MM.1S (cell line): ENCODE data around the gene WWTR1.
A peak's percentile ranks its signal among the peaks of the same experiment; 100 is the strongest.

Experiments used
- DNase-seq: peaks from one replicate; pipeline ENCODE4 v3.0.0-alpha.2; 2015
- H2AFZ ChIP-seq: fragments of 300-600 bp; sonication (generic); 2 replicates; pipeline ENCODE4 v1.6.0; 2016; ENCODE audit warnings: antibody characterized with exemption, low read length
- H3F3A ChIP-seq: fragments of 300-600 bp; sonication (generic); 2 replicates; pipeline ENCODE4 v1.6.1; 2016; ENCODE audit warnings: mild to moderate bottlenecking, antibody characterized with exemption, low read length, moderate library complexity, mixed read lengths; ENCODE audit not compliant: insufficient read depth
- H3K27ac ChIP-seq: fragments of 300-600 bp; sonication (generic); 2 replicates; pipeline ENCODE4 v1.5.1; 2016; ENCODE audit warnings: mild to moderate bottlenecking, low read length
- H3K27me3 ChIP-seq: fragments of 300-600 bp; sonication (generic); replicated peaks from 2 replicates; pipeline ENCODE4 v1.6.0; 2016; ENCODE audit warnings: low read length; ENCODE audit not compliant: insufficient read depth
- H3K36me3 ChIP-seq: fragments of 300-600 bp; sonication (generic); replicated peaks from 2 replicates; pipeline ENCODE4 v1.6.1; 2016; ENCODE audit warnings: mild to moderate bottlenecking, low read length, mixed read lengths; ENCODE audit not compliant: insufficient read depth
- H3K4me1 ChIP-seq: fragments of 300-600 bp; sonication (generic); 2 replicates; pipeline ENCODE4 v1.6.1; 2016; ENCODE audit warnings: low read length, mixed read lengths
- H3K4me2 ChIP-seq: fragments of 300-600 bp; sonication (generic); 2 replicates; pipeline ENCODE4 v1.6.0; 2016; ENCODE audit warnings: low read depth, low read length
- H3K4me3 ChIP-seq: fragments of 300-600 bp; sonication (generic); 2 replicates; pipeline ENCODE4 v1.5.1; 2016; ENCODE audit warnings: low read length, mixed read lengths
- H3K79me2 ChIP-seq: fragments of 300-600 bp; sonication (generic); 2 replicates; pipeline ENCODE4 v1.6.1; 2016; ENCODE audit warnings: mixed run types, low read length, mixed read lengths
- H3K9ac ChIP-seq: fragments of 300-600 bp; sonication (generic); 2 replicates; pipeline ENCODE4 v1.6.1; 2016; ENCODE audit warnings: low read length, mixed read lengths
- H3K9me2 ChIP-seq: fragments of 300-600 bp; sonication (generic); replicated peaks from 2 replicates; pipeline ENCODE4 v1.6.1; 2016; ENCODE audit warnings: mild to moderate bottlenecking, low read length, mixed read lengths; ENCODE audit not compliant: insufficient read depth
- H3K9me3 ChIP-seq: fragments of 300-600 bp; sonication (generic); replicated peaks from 2 replicates; pipeline ENCODE4 v1.6.1; 2016; ENCODE audit warnings: mild to moderate bottlenecking, low read length, mixed read lengths; ENCODE audit not compliant: insufficient read depth
- H4K20me1 ChIP-seq: fragments of 300-600 bp; sonication (generic); 2 replicates; pipeline ENCODE4 v1.6.1; 2016; ENCODE audit warnings: mild to moderate bottlenecking, low read length, moderate library complexity, mixed read lengths; ENCODE audit not compliant: insufficient read depth
- EZH2 ChIP-seq: fragments of 300-600 bp; sonication (generic); optimal IDR thresholded peaks from 2 replicates; pipeline ENCODE3; 2017; ENCODE audit warnings: low read depth, mild to moderate bottlenecking, antibody characterized with exemption, low read length, mixed read lengths
- EZH2phosphoT487 ChIP-seq: fragments of 300-600 bp; sonication (generic); IDR thresholded peaks from 2 replicates; pipeline ENCODE4 v1.6.1; 2018; ENCODE audit warnings: antibody characterized with exemption, low read length
- TF ChIP-seq, protein P1 (sequence below): fragments of 300-600 bp; sonication (generic); IDR thresholded peaks from 2 replicates; pipeline ENCODE4 v1.5.1; 2016; ENCODE audit warnings: antibody characterized with exemption, low read length, mixed read lengths

The WWTR1 gene

GRCh38 chr3:149623824-149624223, 34.0 kb downstream of the WWTR1 start:
- Histone ChIP-seq H3K79me2 (0 out of 2 replicates have a peak, but pooled peaks cover 4% of the 10 kb centered on the region), H3K27ac (no peak overlapping the region), H3K36me3 (no peaks in the 10 kb centered on the region), H3K27me3 (no peaks in the 10 kb centered on the region), H3F3A (peaks cover 10% of the 10 kb centered on the region), H3K4me2 (no peak overlapping the region), H2AFZ (no peak overlapping the region), H3K9me2 (no peaks in the 10 kb centered on the region), H3K9ac (no peak overlapping the region), H3K4me3 (no peak overlapping the region), H4K20me1 (no peaks in the 10 kb centered on the region), H3K9me3 (no peaks in the 10 kb centered on the region), H3K4me1 (peaks cover 28% of the 10 kb centered on the region)
- TF ChIP-seq, protein P1, sequence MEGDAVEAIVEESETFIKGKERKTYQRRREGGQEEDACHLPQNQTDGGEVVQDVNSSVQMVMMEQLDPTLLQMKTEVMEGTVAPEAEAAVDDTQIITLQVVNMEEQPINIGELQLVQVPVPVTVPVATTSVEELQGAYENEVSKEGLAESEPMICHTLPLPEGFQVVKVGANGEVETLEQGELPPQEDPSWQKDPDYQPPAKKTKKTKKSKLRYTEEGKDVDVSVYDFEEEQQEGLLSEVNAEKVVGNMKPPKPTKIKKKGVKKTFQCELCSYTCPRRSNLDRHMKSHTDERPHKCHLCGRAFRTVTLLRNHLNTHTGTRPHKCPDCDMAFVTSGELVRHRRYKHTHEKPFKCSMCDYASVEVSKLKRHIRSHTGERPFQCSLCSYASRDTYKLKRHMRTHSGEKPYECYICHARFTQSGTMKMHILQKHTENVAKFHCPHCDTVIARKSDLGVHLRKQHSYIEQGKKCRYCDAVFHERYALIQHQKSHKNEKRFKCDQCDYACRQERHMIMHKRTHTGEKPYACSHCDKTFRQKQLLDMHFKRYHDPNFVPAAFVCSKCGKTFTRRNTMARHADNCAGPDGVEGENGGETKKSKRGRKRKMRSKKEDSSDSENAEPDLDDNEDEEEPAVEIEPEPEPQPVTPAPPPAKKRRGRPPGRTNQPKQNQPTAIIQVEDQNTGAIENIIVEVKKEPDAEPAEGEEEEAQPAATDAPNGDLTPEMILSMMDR = no peak
- no peak for TF ChIP-seq EZH2
- no peak for TF ChIP-seq EZH2phosphoT487
- no peak for DNase-seq

DNA sequence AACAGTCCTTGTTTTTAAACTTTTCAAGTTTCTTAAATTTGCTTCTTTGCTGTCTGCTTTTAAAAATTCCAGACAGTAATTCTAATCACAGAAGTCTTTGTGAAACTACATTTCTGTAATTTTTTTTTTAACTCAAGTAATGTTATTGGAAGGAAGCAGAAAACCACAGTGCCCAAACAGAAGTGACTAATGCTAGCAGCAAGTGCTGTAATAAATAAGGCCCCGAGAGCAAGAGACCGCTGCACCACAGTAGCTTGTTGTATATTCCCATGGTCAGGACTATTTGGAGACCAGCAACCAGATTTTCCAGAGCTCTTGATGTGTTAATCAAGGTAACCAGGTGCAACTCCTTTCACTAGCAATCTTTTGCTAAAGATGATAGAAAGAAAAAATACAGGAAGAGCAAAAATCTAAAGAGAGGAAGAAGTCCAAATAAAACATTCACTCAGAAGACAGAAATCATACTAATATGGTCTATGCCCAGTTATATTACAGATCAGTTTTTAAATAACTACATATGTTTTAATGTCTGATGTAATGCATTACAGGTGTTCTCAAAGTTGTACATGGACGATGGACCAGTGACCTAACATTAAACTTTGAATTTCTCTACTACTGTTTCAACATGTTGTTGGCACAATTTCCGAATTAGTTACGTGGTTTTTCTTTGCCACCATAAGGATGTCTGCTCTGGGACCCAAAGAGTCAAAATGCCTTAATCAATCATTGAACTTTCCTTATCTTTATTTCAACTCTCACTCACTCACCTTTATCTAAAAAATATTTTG, 36.4 kb downstream of the WWTR1 start:
- peak overlapping the region; percentile 47 for H3K4me2 ChIP-seq
- peak overlapping the region; percentile 45; the same call in 1 of the 2 replicates for H3K27ac ChIP-seq
- H3K79me2 ChIP-seq = 0 out of 2 replicates have a peak, but pooled peaks cover 4% of the 10 kb centered on the region
- no peaks in the 10 kb centered on the region for H3K9me2 ChIP-seq
- H3K9ac ChIP-seq = no peak overlapping the region
- H3K36me3 ChIP-seq = no peaks in the 10 kb centered on the region
- H4K20me1 ChIP-seq = no peaks in the 10 kb centered on the region
- H3K9me3 ChIP-seq = no peaks in the 10 kb centered on the region
- H2AFZ ChIP-seq = peak overlapping the region; percentile 25; the same call in 1 of the 2 replicates
- peak; percentile 70 for DNase-seq
- no peak for TF ChIP-seq EZH2
- TF ChIP-seq, protein P1 = no peak
- TF ChIP-seq EZH2phosphoT487 = no peak
- H3K4me3 ChIP-seq = peak overlapping the region; percentile 9; the same call in 1 of the 2 replicates
- peaks cover 10% of the 10 kb centered on the region for H3F3A ChIP-seq
- no peaks in the 10 kb centered on the region for H3K27me3 ChIP-seq
- H3K4me1 ChIP-seq = peaks cover 28% of the 10 kb centered on the region

GRCh38 chr3:149620291-149621020, 37.4 kb downstream of the WWTR1 start:
- Histone ChIP-seq H3K9ac (no peak overlapping the region), H3K27ac (peak overlapping the region; percentile 45; the same call in 1 of the 2 replicates), H3K79me2 (no peaks in the 10 kb centered on the region), H3K36me3 (no peaks in the 10 kb centered on the region), H3K9me3 (no peaks in the 10 kb centered on the region), H4K20me1 (no peaks in the 10 kb centered on the region), H3K4me3 (no peak overlapping the region), H3K27me3 (no peaks in the 10 kb centered on the region), H3K4me2 (peak overlapping the region; percentile 47), H3K9me2 (no peaks in the 10 kb centered on the region), H3F3A (peaks cover 10% of the 10 kb centered on the region), H2AFZ (no peak overlapping the region), H3K4me1 (peaks cover 28% of the 10 kb centered on the region)
- no peak for DNase-seq
- no peak for TF ChIP-seq EZH2phosphoT487
- TF ChIP-seq, protein P1 = no peak
- no peak for TF ChIP-seq EZH2
